Mesenchymal stem cell (in vitro differentiated cells and primary cell): ENCODE data around the gene ZNF75A.
A peak's percentile ranks its signal among the peaks of the same experiment; 100 is the strongest.

ENCODE experiments used
- DNase-seq: peaks from one replicate; pipeline ENCODE4 v3.0.0-alpha.2; 2013
- H2AFZ ChIP-seq: one replicate; pipeline ENCODE4 v1.6.1; 2013; ENCODE audit warnings: low read depth, mild to moderate bottlenecking, control low read depth, inconsistent platforms, low read length, moderate library complexity
- H2AK5ac ChIP-seq: 2 replicates; pipeline ENCODE4 v1.6.1; 2013; ENCODE audit warnings: low read length, moderate library complexity, mild to moderate bottlenecking, inconsistent platforms; ENCODE audit not compliant: severe bottlenecking
- H2BK120ac ChIP-seq: one replicate; pipeline ENCODE4 v1.6.1; 2013; ENCODE audit warnings: low read depth, mild to moderate bottlenecking, inconsistent platforms, low read length, moderate library complexity
- H2BK12ac ChIP-seq, 2 experiments: one replicate each; pipeline ENCODE4 v1.6.1; 2013; ENCODE audit warnings: inconsistent platforms in 2 of 2, low read length in 2 of 2, mild to moderate bottlenecking in 2 of 2, moderate library complexity in 2 of 2, control low read depth in 1 of 2
- H2BK15ac ChIP-seq: one replicate; pipeline ENCODE4 v1.6.1; 2013; ENCODE audit warnings: mild to moderate bottlenecking, low read depth, inconsistent platforms; ENCODE audit not compliant: poor library complexity, severe bottlenecking
- H2BK5ac ChIP-seq: 2 replicates; pipeline ENCODE4 v1.6.1; 2013; ENCODE audit warnings: low read depth, mild to moderate bottlenecking, low read length, control low read depth, inconsistent platforms; ENCODE audit not compliant: poor library complexity, severe bottlenecking
- H3K14ac ChIP-seq, 2 experiments: one replicate each; pipeline ENCODE4 v1.6.1; 2013; ENCODE audit warnings: inconsistent platforms in 2 of 2, low read length in 2 of 2, control low read depth in 1 of 2, mild to moderate bottlenecking in 1 of 2, moderate library complexity in 1 of 2
- H3K18ac ChIP-seq, 2 experiments: one replicate each; pipeline ENCODE4 v1.6.1; 2013; ENCODE audit warnings: inconsistent platforms in 2 of 2, low read length in 2 of 2, control low read depth in 1 of 2, low read depth in 1 of 2, mild to moderate bottlenecking in 1 of 2
- H3K23ac ChIP-seq, 2 experiments: one replicate each; pipeline ENCODE4 v1.6.1; 2013; ENCODE audit warnings: inconsistent platforms in 2 of 2, low read length in 2 of 2, mild to moderate bottlenecking in 2 of 2, moderate library complexity in 2 of 2, control low read depth in 1 of 2
- H3K27ac ChIP-seq: 2 replicates; pipeline ENCODE4 v1.5.1; 2013; ENCODE audit warnings: mild to moderate bottlenecking, moderate library complexity, low read length, control low read depth, inconsistent platforms; ENCODE audit not compliant: poor library complexity, severe bottlenecking
- H3K27me3 ChIP-seq, 2 experiments: 2 replicates each; pipeline versions ENCODE4 v1.6.1 to v1.7.0; 2013; ENCODE audit warnings: low read length in 2 of 2, mild to moderate bottlenecking in 2 of 2, moderate library complexity in 2 of 2, control low read depth in 1 of 2, inconsistent platforms in 1 of 2; ENCODE audit not compliant: control insufficient read depth in 1 of 2, insufficient read depth in 1 of 2
- H3K36me3 ChIP-seq, 2 experiments: 2 replicates each; pipeline versions ENCODE4 v1.6.1 to v1.7.0; 2013; ENCODE audit warnings: low read length in 2 of 2, control low read depth in 1 of 2, inconsistent platforms in 1 of 2, low read depth in 1 of 2, mild to moderate bottlenecking in 1 of 2; ENCODE audit not compliant: insufficient read depth in 2 of 2, control insufficient read depth in 1 of 2
- H3K4ac ChIP-seq, 2 experiments: one replicate each; pipeline ENCODE4 v1.6.1; 2013; ENCODE audit warnings: inconsistent platforms in 2 of 2, low read length in 2 of 2, mild to moderate bottlenecking in 2 of 2, moderate library complexity in 2 of 2, control low read depth in 1 of 2, low read depth in 1 of 2
- H3K4me1 ChIP-seq: 2 replicates; pipeline ENCODE4 v1.6.1; 2013; ENCODE audit warnings: low read depth, low read length, control low read depth; ENCODE audit not compliant: control insufficient read depth, insufficient read depth
- H3K4me2 ChIP-seq: 2 replicates; pipeline ENCODE4 v1.6.1; 2013; ENCODE audit warnings: low read length, mild to moderate bottlenecking, inconsistent platforms; ENCODE audit not compliant: poor library complexity, severe bottlenecking
- H3K4me3 ChIP-seq, 2 experiments: 2 replicates each; pipeline versions ENCODE4 v1.5.1 to v1.7.0; 2013; ENCODE audit warnings: low read length in 2 of 2, mild to moderate bottlenecking in 2 of 2, control low read depth in 1 of 2, low read depth in 1 of 2; ENCODE audit not compliant: insufficient read depth in 1 of 2
- H3K79me1 ChIP-seq: replicated peaks from 2 replicates; pipeline ENCODE4 v1.6.1; 2013; ENCODE audit warnings: mild to moderate bottlenecking, control low read depth, low read length, inconsistent platforms; ENCODE audit not compliant: poor library complexity, severe bottlenecking
- H3K9ac ChIP-seq: 2 replicates; pipeline ENCODE4 v1.7.0; 2013; ENCODE audit warnings: mild to moderate bottlenecking, low read length, moderate library complexity
- H3K9me3 ChIP-seq: 2 replicates; pipeline ENCODE4 v1.7.0; 2013; ENCODE audit warnings: mild to moderate bottlenecking, low read length; ENCODE audit not compliant: control insufficient read depth
- H4K8ac ChIP-seq: one replicate; pipeline ENCODE4 v1.6.1; 2013; ENCODE audit warnings: inconsistent platforms, mild to moderate bottlenecking, low read length, moderate library complexity
- H4K91ac ChIP-seq: one replicate; pipeline ENCODE4 v1.6.1; 2013; ENCODE audit warnings: mild to moderate bottlenecking, low read length, inconsistent platforms
- WGBS: methylation state at CpG from one replicate; pipeline ENCODE4 v1.1.7; 2013; ENCODE audit warnings: mixed read lengths; 5-methylcytosine and 5-hydroxymethylcytosine counted together

Gene ZNF75A

DNA sequence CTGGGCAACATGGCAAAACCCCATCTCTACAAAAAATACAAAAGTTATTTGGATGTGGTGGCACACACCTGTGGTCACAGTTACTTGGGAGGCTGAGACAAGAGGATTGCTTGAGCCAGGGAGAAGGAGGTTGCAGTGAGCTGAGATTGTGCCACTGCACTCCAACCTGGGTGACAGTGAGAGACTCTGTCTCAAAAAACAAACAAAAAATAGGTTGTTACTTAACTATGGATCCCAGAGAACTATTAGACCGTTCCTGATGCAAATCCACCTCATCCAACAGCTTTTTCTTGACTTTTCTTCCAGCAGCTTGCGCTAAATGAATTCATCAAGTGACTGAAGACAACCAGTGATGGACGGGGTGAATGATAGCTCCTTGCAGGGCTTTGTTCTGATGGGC lies 50.3 kb downstream of the ZNF75A start, which contains the start of gene OR2C1:
TSS of gene OR2C1 (plus strand) at position 301 of the 400 bp plus-strand sequence. CDS start at position 353, 52 bp downstream.
- no peaks in the 10 kb centered on the region for H3K4me1 ChIP-seq
- H2BK5ac ChIP-seq = no peak within 1 kb of the TSS
- no peak within 1 kb of the TSS for H2AK5ac ChIP-seq
- H2BK120ac ChIP-seq = no peak within 1 kb of the TSS
- H3K4ac ChIP-seq = no peak within 1 kb of the TSS
- peak within 1 kb of the TSS in 1 of 2 experiments; percentile 79 for H3K23ac ChIP-seq
- WGBS = 53% methylated on average over 3 of the region's 3 CpGs
- no peak within 1 kb of the TSS for H2AFZ ChIP-seq
- H4K8ac ChIP-seq = no peak within 1 kb of the TSS
- no peak for DNase-seq
- H3K4me2 ChIP-seq = no peak within 1 kb of the TSS
- no peaks in the 10 kb centered on the region for H3K36me3 ChIP-seq
- H3K4me3 ChIP-seq = no peak within 1 kb of the TSS
- H2BK12ac ChIP-seq = no peak within 1 kb of the TSS
- H2BK15ac ChIP-seq = no peak within 1 kb of the TSS
- H3K9me3 ChIP-seq = peaks cover 14% of the 10 kb centered on the region
- no peak within 1 kb of the TSS for H3K18ac ChIP-seq
- no peak within 1 kb of the TSS for H4K91ac ChIP-seq
- no peaks in the 10 kb centered on the region for H3K79me1 ChIP-seq
- no peak within 1 kb of the TSS for H3K14ac ChIP-seq
- H3K27me3 ChIP-seq = peaks cover 0 to 11% of the 10 kb centered on the region in 2 experiments
- no peak within 1 kb of the TSS for H3K9ac ChIP-seq
- H3K27ac ChIP-seq = no peak within 1 kb of the TSS

DNA sequence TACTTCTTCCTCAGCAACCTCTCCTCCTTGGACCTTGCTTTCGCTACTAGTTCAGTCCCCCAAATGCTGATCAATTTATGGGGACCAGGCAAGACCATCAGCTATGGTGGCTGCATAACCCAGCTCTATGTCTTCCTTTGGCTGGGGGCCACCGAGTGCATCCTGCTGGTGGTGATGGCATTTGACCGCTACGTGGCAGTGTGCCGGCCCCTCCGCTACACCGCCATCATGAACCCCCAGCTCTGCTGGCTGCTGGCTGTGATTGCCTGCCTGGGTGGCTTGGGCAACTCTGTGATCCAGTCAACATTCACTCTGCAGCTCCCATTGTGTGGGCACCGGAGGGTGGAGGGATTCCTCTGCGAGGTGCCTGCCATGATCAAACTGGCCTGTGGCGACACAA lies 50.8 kb downstream of the ZNF75A start:
- Histone ChIP-seq H3K27ac (no peak overlapping the region), H2AK5ac (no peak overlapping the region)
- 87% methylated on average over 10 of the region's 10 CpGs for WGBS

DNA sequence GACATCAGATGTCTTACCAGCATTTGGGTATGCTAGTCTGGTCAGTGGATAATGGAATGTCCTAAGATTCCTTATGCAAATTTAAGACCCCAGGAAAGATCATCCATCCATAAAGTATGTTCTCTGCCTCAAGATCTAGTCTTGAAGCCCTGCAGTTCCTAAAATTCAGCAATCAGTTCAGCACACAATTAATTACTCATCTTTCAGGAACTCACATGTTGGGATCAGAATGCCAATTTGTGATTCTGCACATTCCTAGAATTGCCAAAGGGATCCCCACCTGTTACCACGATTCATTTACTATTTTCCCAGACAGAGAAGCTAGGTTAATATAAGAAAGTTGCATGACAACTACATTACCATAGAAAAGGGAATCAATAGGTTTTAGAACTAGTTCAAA lies 53.6 kb downstream of the ZNF75A start:
- no peak overlapping the region for H3K18ac ChIP-seq

More for the DNA sequence above, 50.8 kb downstream of the ZNF75A start:
- no peak overlapping the region for H3K4me3 ChIP-seq
- peaks cover 18% of the 10 kb centered on the region for H3K9me3 ChIP-seq
- no peak overlapping the region for H3K14ac ChIP-seq
- no peak overlapping the region for H2AFZ ChIP-seq
- H3K23ac ChIP-seq = peak overlapping the region in 1 of 2 experiments; percentile 79
- no peak for DNase-seq
- H3K4me2 ChIP-seq = no peak overlapping the region
- no peaks in the 10 kb centered on the region for H3K79me1 ChIP-seq
- H3K18ac ChIP-seq = no peak overlapping the region
- no peak overlapping the region for H2BK15ac ChIP-seq
- no peak overlapping the region for H3K4ac ChIP-seq
- H2BK5ac ChIP-seq = no peak overlapping the region
- H3K4me1 ChIP-seq = no peaks in the 10 kb centered on the region
- H2BK12ac ChIP-seq = no peak overlapping the region
- H2BK120ac ChIP-seq = no peak overlapping the region
- H4K8ac ChIP-seq = no peak overlapping the region
- H3K27me3 ChIP-seq = peaks cover 0 to 16% of the 10 kb centered on the region in 2 experiments
- H3K36me3 ChIP-seq = no peaks in the 10 kb centered on the region
- H4K91ac ChIP-seq = no peak overlapping the region
- H3K9ac ChIP-seq = no peak overlapping the region

DNA sequence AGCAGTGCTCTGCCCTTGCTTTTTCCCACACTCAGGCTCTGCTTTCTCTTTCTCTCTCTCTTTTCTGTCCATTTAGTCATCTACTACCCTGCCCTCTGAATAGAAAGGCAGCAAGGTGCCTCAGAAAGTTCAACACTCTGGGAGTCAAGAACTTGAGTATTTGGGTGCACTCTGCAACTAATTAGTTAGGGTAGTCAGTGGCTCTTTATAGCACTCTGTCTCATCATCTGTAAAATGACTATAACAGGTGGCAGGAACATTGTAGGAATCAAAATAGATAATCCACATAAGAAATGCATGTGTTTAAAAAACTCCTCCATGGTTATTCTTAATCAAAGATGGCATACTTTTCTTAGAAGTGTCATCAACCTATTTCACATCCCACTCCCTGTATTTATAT lies 57.6 kb downstream of the ZNF75A start:
- no peak overlapping the region for H3K4ac ChIP-seq
- peaks cover 0 to 9% of the 10 kb centered on the region in 2 experiments for H3K27me3 ChIP-seq
- H2BK15ac ChIP-seq = no peak overlapping the region
- H3K4me2 ChIP-seq = no peak overlapping the region
- no peak overlapping the region for H3K4me3 ChIP-seq
- no peak overlapping the region for H3K9ac ChIP-seq
- no peak overlapping the region for H3K14ac ChIP-seq
- H4K91ac ChIP-seq = no peak overlapping the region
- DNase-seq = no peak
- no peak overlapping the region for H2BK12ac ChIP-seq
- H3K79me1 ChIP-seq = no peaks in the 10 kb centered on the region
- H3K23ac ChIP-seq = no peak overlapping the region
- no peak overlapping the region for H3K18ac ChIP-seq
- H4K8ac ChIP-seq = no peak overlapping the region
- H2BK120ac ChIP-seq = no peak overlapping the region
- peaks cover 20% of the 10 kb centered on the region for H3K9me3 ChIP-seq
- no peak overlapping the region for H2BK5ac ChIP-seq
- H3K36me3 ChIP-seq = no peaks in the 10 kb centered on the region
- no peak overlapping the region for H2AFZ ChIP-seq
- no peaks in the 10 kb centered on the region for H3K4me1 ChIP-seq
- H3K27ac ChIP-seq = no peak overlapping the region
- H2AK5ac ChIP-seq = no peak overlapping the region

More for the DNA sequence above, 53.6 kb downstream of the ZNF75A start:
- Histone ChIP-seq H4K91ac (no peak overlapping the region), H3K27ac (no peak overlapping the region), H3K9ac (no peak overlapping the region), H3K9me3 (peaks cover 23% of the 10 kb centered on the region), H3K4me1 (no peaks in the 10 kb centered on the region), H3K4me3 (no peak overlapping the region), H3K4me2 (no peak overlapping the region), H2AFZ (no peak overlapping the region), H3K14ac (no peak overlapping the region), H3K79me1 (no peaks in the 10 kb centered on the region), H3K23ac (no peak overlapping the region), H2BK15ac (no peak overlapping the region), H2BK5ac (no peak overlapping the region), H3K27me3 (peaks cover 0 to 20% of the 10 kb centered on the region in 2 experiments), H2AK5ac (no peak overlapping the region), H3K4ac (no peak overlapping the region), H2BK120ac (no peak overlapping the region), H2BK12ac (no peak overlapping the region), H4K8ac (no peak overlapping the region), H3K36me3 (no peaks in the 10 kb centered on the region)
- DNase-seq = no peak
- no CpG with 5 or more reads among the region's 1 CpG for WGBS
